CD14-positive monocyte (primary cell): ENCODE measurements around the gene CAMK2A. TPM values are rescaled to one million over a fixed set of nuclear protein-coding genes. Genes with fewer than 3 reads are reported as not detected.

Experiments
- DNase-seq, 3 donors: peaks; one replicate each; pipeline ENCODE4 v3.0.0-alpha.2; 2011 to 2022
- H2AFZ ChIP-seq: 2 replicates; pipeline ENCODE4 v1.6.0; 2012; ENCODE audit warnings: mild to moderate bottlenecking, low read depth, low read length, inconsistent platforms; ENCODE audit not compliant: insufficient read depth, poor library complexity, severe bottlenecking
- H3K27ac ChIP-seq, 2 donors: 1 replicate in 1 of 2; 2 replicates in 1 of 2; pipeline ENCODE4 v1.5.1; 2012 to 2013; ENCODE audit warnings: low read length in 2 of 2, control low read depth in 1 of 2, inconsistent platforms in 1 of 2, low read depth in 1 of 2, mild to moderate bottlenecking in 1 of 2
- H3K27me3 ChIP-seq, 2 donors: one replicate each; pipeline versions ENCODE4 v1.6.0 to v1.6.1; 2011 to 2013; ENCODE audit warnings: low read length in 2 of 2; ENCODE audit not compliant: control insufficient read depth in 2 of 2, insufficient read depth in 2 of 2
- H3K36me3 ChIP-seq, 2 donors: replicated peaks in 1 of 2; 1 replicate in 1 of 2; 2 replicates in 1 of 2; pipeline versions ENCODE4 v1.5.1 to v1.6.1; 2012 to 2013; ENCODE audit warnings: low read length in 2 of 2, control low read depth in 1 of 2, inconsistent platforms in 1 of 2, mild to moderate bottlenecking in 1 of 2; ENCODE audit not compliant: insufficient read depth in 2 of 2, control insufficient read depth in 1 of 2
- H3K4me1 ChIP-seq, 2 donors: 1 replicate in 1 of 2; 2 replicates in 1 of 2; pipeline versions ENCODE4 v1.5.1 to v1.6.1; 2012 to 2013; ENCODE audit warnings: low read length in 2 of 2, control low read depth in 1 of 2, inconsistent platforms in 1 of 2, mild to moderate bottlenecking in 1 of 2, moderate library complexity in 1 of 2; ENCODE audit not compliant: insufficient read depth in 2 of 2, control insufficient read depth in 1 of 2
- H3K4me2 ChIP-seq: replicated peaks from 2 replicates; pipeline ENCODE3; 2012; ENCODE audit warnings: low read length, moderate library complexity, mild to moderate bottlenecking; ENCODE audit not compliant: poor library complexity, severe bottlenecking; ENCODE audit errors: extremely low read depth
- H3K4me3 ChIP-seq, 3 experiments: fragments of 200-600 bp in 1 of 3; sonication (generic) in 1 of 3; replicated peaks in 1 of 3; 1 replicate in 2 of 3; 2 replicates in 1 of 3; pipeline ENCODE4 v1.5.1; 2011 to 2013; ENCODE audit warnings: low read length in 3 of 3, mild to moderate bottlenecking in 3 of 3, control low read depth in 2 of 3, low read depth in 2 of 3, inconsistent platforms in 1 of 3, moderate library complexity in 1 of 3
- H3K79me2 ChIP-seq: 2 replicates; pipeline ENCODE4 v1.6.0; 2012; ENCODE audit warnings: mild to moderate bottlenecking, control low read depth, inconsistent platforms, low read length, moderate library complexity; ENCODE audit not compliant: insufficient read depth
- H3K9ac ChIP-seq: 2 replicates; pipeline ENCODE4 v1.6.0; 2017; ENCODE audit warnings: low read length, mild to moderate bottlenecking; ENCODE audit not compliant: insufficient read depth, poor library complexity, severe bottlenecking
- H3K9me3 ChIP-seq, 2 donors: replicated peaks in 1 of 2; 1 replicate in 1 of 2; 2 replicates in 1 of 2; pipeline versions ENCODE4 v1.5.1 to v1.6.1; 2012 to 2013; ENCODE audit warnings: low read length in 2 of 2, control low read depth in 1 of 2; ENCODE audit not compliant: control insufficient read depth in 1 of 2, insufficient read depth in 1 of 2
- H4K20me1 ChIP-seq: 2 replicates; pipeline ENCODE4 v1.6.0; 2012; ENCODE audit warnings: mild to moderate bottlenecking, low read length, control low read depth, moderate library complexity; ENCODE audit not compliant: insufficient read depth
- H3K27ac Mint-ChIP-seq, 7 donors: one replicate each; pipeline ENCODE4 v1.8.0; 2020; ENCODE audit warnings: mild to moderate bottlenecking in 7 of 7, mixed read lengths in 7 of 7, moderate library complexity in 6 of 7, inconsistent platforms in 2 of 7
- H3K27me3 Mint-ChIP-seq, 3 donors: one replicate each; pipeline ENCODE4 v1.8.0; 2021 to 2022; ENCODE audit warnings: low read depth in 3 of 3, mild to moderate bottlenecking in 3 of 3, mixed read lengths in 3 of 3, moderate library complexity in 3 of 3, inconsistent platforms in 1 of 3
- H3K36me3 Mint-ChIP-seq, 2 donors: one replicate each; pipeline ENCODE4 v1.8.0; 2020; ENCODE audit warnings: mixed read lengths in 2 of 2, inconsistent platforms in 1 of 2, mild to moderate bottlenecking in 1 of 2
- H3K4me1 Mint-ChIP-seq: one replicate; pipeline ENCODE4 v1.8.0; 2020; ENCODE audit warnings: mild to moderate bottlenecking, mixed read lengths
- H3K4me3 Mint-ChIP-seq, 2 donors: one replicate each; pipeline ENCODE4 v1.8.0; 2020; ENCODE audit warnings: mild to moderate bottlenecking in 2 of 2, mixed read lengths in 2 of 2, moderate library complexity in 1 of 2
- H3K9me3 Mint-ChIP-seq, 7 donors: one replicate each; pipeline ENCODE4 v1.8.0; 2020 to 2022; ENCODE audit warnings: mixed read lengths in 7 of 7, mild to moderate bottlenecking in 6 of 7, moderate library complexity in 6 of 7, inconsistent platforms in 2 of 7
- CTCF ChIP-seq: fragments of 200-600 bp; IDR thresholded peaks from one replicate; pipeline ENCODE4 v1.8.0; 2022; ENCODE audit warnings: antibody characterized with exemption, mild to moderate bottlenecking
- WGBS: methylation state at CpG from one replicate; pipeline ENCODE4 v1.1.5; 2013; ENCODE audit warnings: missing lambda C conversion rate; ENCODE audit not compliant: insufficient coverage; 5-methylcytosine and 5-hydroxymethylcytosine counted together
- intact Hi-C, 2 donors: fragments of 100-400 bp; cut with micrococcal nuclease; formaldehyde crosslinking; loops; one replicate each; pipeline versions ENCODE4 v1.15.0 to v1.15.1; 2023
- polyA plus RNA-seq, 3 donors: library from polyadenylated mRNA; depleted of rRNA in 1 of 3; unstranded in 2 of 3; stranded (reverse) in 1 of 3; fragments of 300-500 nt in 2 of 3; fragments of >200 nt in 1 of 3; fragmentation: Illumina TruSeq in 2 of 3; gene quantifications; 1 replicate in 2 of 3; 2 replicates in 1 of 3; pipeline ENCODE4 v1.2.3, GENCODE V29; 2012 to 2021

The CAMK2A gene
- polyA plus RNA-seq, 3 donors: not detected

DNA sequence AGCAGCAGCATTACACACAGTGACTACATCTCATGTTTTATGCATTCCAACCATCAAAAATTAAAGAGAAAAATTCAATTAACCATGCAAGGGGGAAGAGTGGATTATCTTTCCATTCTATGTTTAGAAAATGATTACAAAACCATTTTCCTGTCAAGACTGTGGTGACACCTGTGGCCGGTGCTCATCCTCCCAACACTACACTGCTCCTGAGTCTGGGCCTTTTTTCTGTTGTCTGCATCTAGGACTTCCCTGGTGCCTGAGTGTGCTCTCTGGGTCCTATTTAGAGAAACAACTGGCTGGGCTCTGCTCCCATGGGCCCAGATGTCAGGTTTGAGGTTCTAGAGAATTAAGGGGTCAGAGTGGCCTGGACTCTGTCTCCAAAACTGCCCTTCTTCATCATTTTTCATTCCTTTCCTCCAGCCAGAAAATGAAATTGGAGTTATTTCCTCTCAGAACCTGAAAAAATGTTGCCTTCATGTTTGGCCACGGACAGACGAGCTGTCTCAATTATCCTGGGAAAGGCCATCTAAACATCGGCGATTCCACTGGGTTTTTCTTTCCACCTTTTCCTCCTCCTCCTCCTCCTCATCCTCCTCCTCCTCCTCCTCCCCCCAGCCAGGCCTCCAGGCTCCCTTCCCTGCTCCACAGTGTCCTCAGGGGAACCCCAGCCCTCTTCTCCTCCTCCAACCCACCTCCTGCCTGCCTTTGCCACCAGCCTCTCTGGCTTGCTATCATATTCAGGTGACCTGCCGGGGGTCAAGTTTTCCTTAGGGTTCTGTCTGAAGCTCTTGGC, 24.5 kb upstream of the CAMK2A start:
- TF ChIP-seq CTCF: no peak
- Mint-ChIP-seq H3K36me3 (no peaks in the 10 kb centered on the region), H3K27me3 (peaks cover 2 to 8% (median 2%) of the 10 kb centered on the region in 3 donors), H3K4me3 (no peak overlapping the region), H3K9me3 (no peaks in the 10 kb centered on the region), H3K27ac (no peak overlapping the region), H3K4me1 (peaks cover 2% of the 10 kb centered on the region)
- Histone ChIP-seq H3K4me2 (no peak overlapping the region), H3K79me2 (no peaks in the 10 kb centered on the region), H3K9ac (no peak overlapping the region), H3K4me3 (no peak overlapping the region), H3K9me3 (no peaks in the 10 kb centered on the region), H4K20me1 (no peaks in the 10 kb centered on the region), H2AFZ (no peak overlapping the region), H3K4me1 (no peaks in the 10 kb centered on the region), H3K27ac (no peak overlapping the region), H3K27me3 (no peaks in the 10 kb centered on the region), H3K36me3 (no peaks in the 10 kb centered on the region)
- WGBS: no CpG with 5 or more reads among the region's 6 CpGs
- intact Hi-C loops: no loop called here
- no peak for DNase-seq

GRCh38 chr5:150313501-150313900, 23.9 kb upstream of the CAMK2A start:
- Mint-ChIP-seq H3K27ac (no peak overlapping the region), H3K4me3 (no peak overlapping the region), H3K9me3 (no peaks in the 10 kb centered on the region), H3K4me1 (peaks cover 2% of the 10 kb centered on the region), H3K36me3 (no peaks in the 10 kb centered on the region), H3K27me3 (peaks cover 2 to 8% (median 2%) of the 10 kb centered on the region in 3 donors)
- Histone ChIP-seq H3K9ac (no peak overlapping the region), H3K79me2 (no peaks in the 10 kb centered on the region), H3K4me1 (no peaks in the 10 kb centered on the region), H3K4me2 (no peak overlapping the region), H3K27ac (no peak overlapping the region), H3K36me3 (no peaks in the 10 kb centered on the region), H2AFZ (no peak overlapping the region), H3K27me3 (no peaks in the 10 kb centered on the region), H3K9me3 (no peaks in the 10 kb centered on the region), H3K4me3 (no peak overlapping the region), H4K20me1 (no peaks in the 10 kb centered on the region)
- TF ChIP-seq CTCF: no peak
- intact Hi-C loops: no loop called here
- no peak for DNase-seq
- 62% methylated on average over 3 of the region's 6 CpGs for WGBS
